22Rv1 (cell line): ENCODE results near the gene RPS19BP1.

ENCODE experiments used
- H3K27ac ChIP-seq: fragments of 450-650 bp; 2 replicates; pipeline ENCODE4 v1.5.1; 2017
- CTCF ChIP-seq: fragments of 450-650 bp; IDR thresholded peaks from 2 replicates; pipeline ENCODE4 v1.5.1; 2017; ENCODE audit warnings: mild to moderate bottlenecking
- ZFX ChIP-seq: fragments of 450-650 bp; IDR thresholded peaks from 2 replicates; pipeline ENCODE4 v1.6.1; 2017; ENCODE audit warnings: antibody characterized with exemption, borderline replicate concordance

The RPS19BP1 gene

GRCh38 chr22:39482768-39483167, 49.8 kb downstream of the RPS19BP1 start:
- no peak overlapping the region for H3K27ac ChIP-seq
- TF ChIP-seq ZFX = no peak
- no peak for TF ChIP-seq CTCF

GRCh38 chr22:39481595-39481994, 51.0 kb downstream of the RPS19BP1 start:
- no peak for TF ChIP-seq ZFX
- TF ChIP-seq CTCF = no peak
- no peak overlapping the region for H3K27ac ChIP-seq

GRCh38 chr22:39481054-39481453, 51.5 kb downstream of the RPS19BP1 start:
- no peak overlapping the region for H3K27ac ChIP-seq
- TF ChIP-seq ZFX (no peak), CTCF (no peak)

- no peak overlapping the region for H3K27ac ChIP-seq
- no peak for TF ChIP-seq ZFX
- no peak for TF ChIP-seq CTCF
These were observed 52.0 kb downstream of the RPS19BP1 start for GRCh38 chr22:39480557-39480956.

- TF ChIP-seq ZFX (no peak), CTCF (no peak)
- no peak overlapping the region for H3K27ac ChIP-seq
These were observed 53.3 kb downstream of the RPS19BP1 start for GRCh38 chr22:39479254-39479653.
